Left ventricle myocardium inferior (tissue), 1 donor: ENCODE results near the gene PTPN13. TPM values are rescaled to one million over a fixed set of nuclear protein-coding genes. Genes with fewer than 3 reads are reported as not detected.

Source experiments
- DNase-seq: peaks from one replicate; pipeline ENCODE4 v3.0.0-alpha.2; 2020
- H3K27ac ChIP-seq: fragments of 200-600 bp; replicated peaks from 2 replicates; pipeline ENCODE4 v1.8.0; 2021
- H3K27me3 ChIP-seq: fragments of 200-600 bp; 2 replicates; pipeline ENCODE4 v1.8.0; 2021; ENCODE audit warnings: low read depth
- H3K36me3 ChIP-seq: fragments of 200-600 bp; 2 replicates; pipeline ENCODE4 v1.8.0; 2021
- H3K4me1 ChIP-seq: fragments of 200-600 bp; 2 replicates; pipeline ENCODE4 v1.8.0; 2021
- H3K4me3 ChIP-seq: fragments of 200-600 bp; 2 replicates; pipeline ENCODE4 v1.8.0; 2021; ENCODE audit warnings: mild to moderate bottlenecking, moderate library complexity
- H3K9me3 ChIP-seq: fragments of 200-600 bp; replicated peaks from 2 replicates; pipeline ENCODE4 v1.8.0; 2021
- intact Hi-C: fragments of 100-400 bp; cut with micrococcal nuclease; formaldehyde crosslinking; loops from one replicate; pipeline ENCODE4 v1.11.0; 2022
- total RNA-seq: library from RNA; stranded (reverse); fragmentation: NEBNext Ultra II Directional; extraction: Animal tissue kit (Norgen Biotek cat#: 25700); gene quantifications from one replicate; pipeline ENCODE4 v1.2.1, GENCODE V29; 2021
- TF ChIP-seq, protein P1 (sequence below): fragments of 200-600 bp; IDR thresholded peaks from 2 replicates; pipeline ENCODE4 v1.8.0; 2021; ENCODE audit warnings: antibody characterized with exemption, mild to moderate bottlenecking, borderline replicate concordance
- donor health status: DM: no; HTN: yes; CAD: no; lungs with severe emphysema.

Gene PTPN13
- total RNA-seq, 1 donor from 2014 or later, result 3.8 TPM

- intact Hi-C loops, result no loop called here
- peaks cover 22% of the 10 kb centered on the region for H3K36me3 ChIP-seq
- H3K9me3 ChIP-seq, result peaks cover 7% of the 10 kb centered on the region
- no peaks in the 10 kb centered on the region for H3K4me1 ChIP-seq
- H3K27me3 ChIP-seq, result no peaks in the 10 kb centered on the region
- H3K27ac ChIP-seq, result no peak overlapping the region
- TF ChIP-seq, protein P1, sequence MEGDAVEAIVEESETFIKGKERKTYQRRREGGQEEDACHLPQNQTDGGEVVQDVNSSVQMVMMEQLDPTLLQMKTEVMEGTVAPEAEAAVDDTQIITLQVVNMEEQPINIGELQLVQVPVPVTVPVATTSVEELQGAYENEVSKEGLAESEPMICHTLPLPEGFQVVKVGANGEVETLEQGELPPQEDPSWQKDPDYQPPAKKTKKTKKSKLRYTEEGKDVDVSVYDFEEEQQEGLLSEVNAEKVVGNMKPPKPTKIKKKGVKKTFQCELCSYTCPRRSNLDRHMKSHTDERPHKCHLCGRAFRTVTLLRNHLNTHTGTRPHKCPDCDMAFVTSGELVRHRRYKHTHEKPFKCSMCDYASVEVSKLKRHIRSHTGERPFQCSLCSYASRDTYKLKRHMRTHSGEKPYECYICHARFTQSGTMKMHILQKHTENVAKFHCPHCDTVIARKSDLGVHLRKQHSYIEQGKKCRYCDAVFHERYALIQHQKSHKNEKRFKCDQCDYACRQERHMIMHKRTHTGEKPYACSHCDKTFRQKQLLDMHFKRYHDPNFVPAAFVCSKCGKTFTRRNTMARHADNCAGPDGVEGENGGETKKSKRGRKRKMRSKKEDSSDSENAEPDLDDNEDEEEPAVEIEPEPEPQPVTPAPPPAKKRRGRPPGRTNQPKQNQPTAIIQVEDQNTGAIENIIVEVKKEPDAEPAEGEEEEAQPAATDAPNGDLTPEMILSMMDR, result no peak
- no peak overlapping the region for H3K4me3 ChIP-seq
- no peak for DNase-seq
These were observed 231.4 kb downstream of the PTPN13 start for GRCh38 chr4:86825511-86825910.

DNA sequence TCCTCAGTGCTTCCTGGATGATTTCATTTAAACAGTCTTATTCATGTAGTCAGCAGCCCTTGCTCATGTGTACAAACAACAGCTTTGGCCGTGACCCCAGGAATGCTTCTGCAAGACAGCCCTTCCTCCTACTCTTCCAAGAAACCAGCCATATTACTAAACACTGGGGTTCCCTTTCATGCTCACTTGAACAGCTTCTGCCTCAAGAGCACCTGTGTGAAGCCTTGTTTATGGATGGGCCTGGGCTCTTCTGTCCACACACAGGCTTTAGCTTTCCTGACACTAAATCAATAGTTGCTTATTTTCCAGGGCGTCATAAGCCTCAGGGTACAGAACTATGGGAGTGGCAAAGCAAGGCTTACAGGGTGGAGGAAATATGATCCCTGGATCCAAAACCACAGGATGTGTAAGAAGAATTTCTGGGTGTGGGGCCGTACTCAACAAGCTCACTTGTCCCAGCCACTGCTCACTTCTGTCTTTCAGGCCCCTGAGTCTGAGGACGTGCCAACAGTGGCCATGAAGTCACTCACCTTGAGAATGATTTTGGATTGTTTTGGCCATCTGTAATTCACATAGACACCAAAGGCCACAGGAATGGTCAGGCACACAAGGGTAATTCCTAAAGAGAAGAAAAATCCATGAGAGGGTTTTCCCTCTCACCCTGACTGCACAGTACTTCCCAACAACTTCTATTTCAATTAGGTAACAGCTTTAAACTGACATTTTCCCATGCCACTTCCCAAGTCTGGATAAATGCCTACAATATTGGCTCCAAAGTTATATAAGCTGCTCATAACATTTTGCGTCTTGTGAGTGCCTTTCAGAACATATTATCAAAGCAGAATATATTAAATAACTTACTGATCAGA, 237.4 kb downstream of the PTPN13 start:
- H3K4me1 ChIP-seq, result no peaks in the 10 kb centered on the region
- no peaks in the 10 kb centered on the region for H3K27me3 ChIP-seq
- H3K36me3 ChIP-seq, result peaks cover 30% of the 10 kb centered on the region
- H3K4me3 ChIP-seq, result no peak overlapping the region
- peaks cover 7% of the 10 kb centered on the region for H3K9me3 ChIP-seq
- TF ChIP-seq, protein P1, result no peak
- intact Hi-C loops, result no loop called here
- no peak for DNase-seq
- no peak overlapping the region for H3K27ac ChIP-seq

DNA sequence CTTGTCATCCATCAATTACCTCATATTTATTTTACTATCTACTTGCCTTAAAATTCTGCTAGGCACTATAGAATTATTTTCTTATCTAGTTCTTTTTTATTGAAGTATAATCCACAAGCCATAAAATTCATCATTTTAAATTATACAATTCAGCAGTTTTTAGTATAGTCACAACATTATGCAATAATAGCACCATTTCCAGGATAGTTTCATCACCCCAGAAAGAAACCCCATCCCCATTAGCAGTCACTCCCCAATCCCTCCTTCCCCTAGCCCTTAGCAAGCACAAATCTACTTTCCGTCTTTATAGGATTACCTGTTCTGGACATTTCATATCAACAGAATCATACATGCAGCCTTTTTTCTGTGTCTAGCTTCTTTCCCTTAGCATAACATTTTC, 239.5 kb downstream of the PTPN13 start:
- H3K9me3 ChIP-seq, result peaks cover 7% of the 10 kb centered on the region
- intact Hi-C loops, result no loop called here

DNA sequence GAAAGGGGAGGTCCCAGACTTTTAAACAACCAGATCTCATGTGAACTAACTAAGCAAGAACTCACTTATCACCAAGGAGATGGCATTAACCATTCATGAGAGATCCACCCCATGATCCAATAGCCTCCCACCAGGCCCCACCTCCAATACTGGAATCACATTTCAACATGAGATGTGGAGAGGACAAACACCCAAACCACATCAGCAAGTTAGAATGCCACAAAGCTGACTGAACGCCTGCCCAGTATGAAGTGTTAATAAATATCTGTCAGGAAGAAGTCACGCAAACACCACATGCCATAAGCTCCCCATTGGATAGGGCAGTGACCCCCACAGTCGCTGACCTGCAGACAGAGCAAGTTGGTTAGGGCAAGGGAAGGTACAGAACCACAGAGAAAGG, 240.8 kb downstream of the PTPN13 start:
- Histone ChIP-seq H3K27ac (no peak overlapping the region), H3K4me1 (no peaks in the 10 kb centered on the region), H3K9me3 (peaks cover 3% of the 10 kb centered on the region), H3K4me3 (no peak overlapping the region), H3K27me3 (no peaks in the 10 kb centered on the region), H3K36me3 (peaks cover 18% of the 10 kb centered on the region)
- intact Hi-C loops, result no loop called here
- DNase-seq, result no peak
- TF ChIP-seq, protein P1, result no peak

More for the DNA sequence above, 239.5 kb downstream of the PTPN13 start:
- Histone ChIP-seq H3K27ac (no peak overlapping the region), H3K4me1 (no peaks in the 10 kb centered on the region), H3K4me3 (no peak overlapping the region), H3K36me3 (peaks cover 21% of the 10 kb centered on the region), H3K27me3 (no peaks in the 10 kb centered on the region)
- TF ChIP-seq, protein P1, result no peak
- no peak for DNase-seq

GRCh38 chr4:86835677-86836076, 241.6 kb downstream of the PTPN13 start:
- intact Hi-C loops, result no loop called here
- Histone ChIP-seq H3K9me3 (no peaks in the 10 kb centered on the region), H3K27ac (no peak overlapping the region), H3K36me3 (peaks cover 12% of the 10 kb centered on the region), H3K4me1 (no peaks in the 10 kb centered on the region), H3K4me3 (no peak overlapping the region), H3K27me3 (no peaks in the 10 kb centered on the region)
- TF ChIP-seq, protein P1, result no peak
- no peak for DNase-seq
